ENCODE data around the gene C11orf65.

Gene C11orf65

GRCh38 chr11:108364159-108364558 is 103.2 kb downstream of the C11orf65 start:
- DNase-seq: no peak

- no peak for DNase-seq
Observed at GRCh38 chr11:108351468-108351867, 115.9 kb downstream of the C11orf65 start.

GRCh38 chr11:108346451-108346850 is 120.9 kb downstream of the C11orf65 start:
- no peak for DNase-seq

GRCh38 chr11:108345767-108346166 is 121.6 kb downstream of the C11orf65 start:
- DNase-seq: no peak

- DNase-seq: no peak
Observed at GRCh38 chr11:108343714-108344113, 123.6 kb downstream of the C11orf65 start.

- no peak for DNase-seq
Observed at GRCh38 chr11:108341654-108342053, 125.7 kb downstream of the C11orf65 start.

GRCh38 chr11:108340973-108341372 is 126.4 kb downstream of the C11orf65 start:
- no peak for DNase-seq

- DNase-seq: no peak
Observed at GRCh38 chr11:108338750-108339149, 128.6 kb downstream of the C11orf65 start.

GRCh38 chr11:108333403-108333899 is 133.9 kb downstream of the C11orf65 start:
- no peak for DNase-seq

Measured in CD4-positive, alpha-beta T cell treated with Interleukin-17A for 4 hours (primary cell).